ENCODE results near the gene RUNX2. TPM values are rescaled to one million over a fixed set of nuclear protein-coding genes. Genes with fewer than 3 reads are reported as not detected.

The RUNX2 gene
- total and polyA plus RNA-seq, 2 donors (not counting 1 experiment from before 2014, with no cell fraction given) = 1.3 to 2.4 TPM

DNA sequence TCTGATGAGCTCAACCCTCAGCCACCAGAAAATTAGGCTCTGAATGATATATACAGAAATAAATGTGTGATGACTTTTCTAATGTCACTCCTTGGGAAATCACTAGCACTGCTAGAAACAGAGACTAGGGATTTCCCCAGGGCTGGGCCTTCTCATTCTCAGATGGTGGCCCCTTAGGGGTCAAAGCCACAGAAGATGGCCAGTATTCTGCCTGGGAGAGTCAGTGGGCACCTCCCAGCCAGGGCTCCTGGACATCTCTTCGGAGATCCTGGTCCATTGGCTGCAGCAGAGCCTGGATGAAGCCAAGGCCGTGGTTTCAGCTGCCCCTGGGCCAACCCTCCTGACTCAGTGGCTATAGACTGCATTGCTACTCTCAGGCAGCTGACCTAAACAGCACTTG, 326.5 kb downstream of the RUNX2 start:
- H3K27me3 ChIP-seq (replicated peaks in 1 of 4; ENCODE audit: control extremely low read depth in 1 of 4, control insufficient read depth in 3 of 4, insufficient read depth in 4 of 4, low read length in 3 of 4) = peaks cover 0 to 6% (median 1%) of the 10 kb centered on the region in 4 experiments
- H3K27ac ChIP-seq (ENCODE audit: low read length in 2 of 2) = no peak overlapping the region
- no peaks in the 10 kb centered on the region for H3K36me3 ChIP-seq (replicated peaks in 1 of 2; ENCODE audit: control extremely low read depth in 1 of 2, control insufficient read depth in 1 of 2, extremely low read depth in 1 of 2, insufficient read depth in 2 of 2, low read length in 1 of 2)
- H4K20me1 ChIP-seq (ENCODE audit: control insufficient read depth, insufficient read depth, low read length, poor library complexity, severe bottlenecking) = no peaks in the 10 kb centered on the region
- CTCF ChIA-PET = no interaction called here
- DNase-seq (no peak), ATAC-seq (ENCODE audit: low read depth) (no peak)
- H3K9me3 ChIP-seq (ENCODE audit: control extremely low read depth in 1 of 3, control insufficient read depth in 2 of 3, insufficient read depth in 1 of 3, low read length in 2 of 3) = peaks cover 0 to 7% (median 3%) of the 10 kb centered on the region in 3 donors
- H3K27ac Mint-ChIP-seq = no peak overlapping the region
- H3K4me1 Mint-ChIP-seq = peaks cover 23% of the 10 kb centered on the region
- H3K9me3 Mint-ChIP-seq (ENCODE audit: insufficient read depth) = no peaks in the 10 kb centered on the region
- intact Hi-C loops (cut with micrococcal nuclease) = no loop called here
- H2AFZ ChIP-seq (ENCODE audit: insufficient read depth, low read depth, low read length, poor library complexity, severe bottlenecking) = no peak overlapping the region
- no peak overlapping the region for H3K4me3 Mint-ChIP-seq
- H3K4me1 ChIP-seq (ENCODE audit: control insufficient read depth in 2 of 2, insufficient read depth in 2 of 2, low read length in 2 of 2) = peaks cover 6 to 7% of the 10 kb centered on the region in 2 donors
- TF ChIP-seq, protein P1, sequence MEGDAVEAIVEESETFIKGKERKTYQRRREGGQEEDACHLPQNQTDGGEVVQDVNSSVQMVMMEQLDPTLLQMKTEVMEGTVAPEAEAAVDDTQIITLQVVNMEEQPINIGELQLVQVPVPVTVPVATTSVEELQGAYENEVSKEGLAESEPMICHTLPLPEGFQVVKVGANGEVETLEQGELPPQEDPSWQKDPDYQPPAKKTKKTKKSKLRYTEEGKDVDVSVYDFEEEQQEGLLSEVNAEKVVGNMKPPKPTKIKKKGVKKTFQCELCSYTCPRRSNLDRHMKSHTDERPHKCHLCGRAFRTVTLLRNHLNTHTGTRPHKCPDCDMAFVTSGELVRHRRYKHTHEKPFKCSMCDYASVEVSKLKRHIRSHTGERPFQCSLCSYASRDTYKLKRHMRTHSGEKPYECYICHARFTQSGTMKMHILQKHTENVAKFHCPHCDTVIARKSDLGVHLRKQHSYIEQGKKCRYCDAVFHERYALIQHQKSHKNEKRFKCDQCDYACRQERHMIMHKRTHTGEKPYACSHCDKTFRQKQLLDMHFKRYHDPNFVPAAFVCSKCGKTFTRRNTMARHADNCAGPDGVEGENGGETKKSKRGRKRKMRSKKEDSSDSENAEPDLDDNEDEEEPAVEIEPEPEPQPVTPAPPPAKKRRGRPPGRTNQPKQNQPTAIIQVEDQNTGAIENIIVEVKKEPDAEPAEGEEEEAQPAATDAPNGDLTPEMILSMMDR (IDR thresholded peaks at IDR 0.05) = no peak
- no peak for TF ChIP-seq EZH2 (IDR thresholded peaks at IDR 0.05; ENCODE audit: borderline replicate concordance, insufficient read depth, low read depth, low read length, poor library complexity, severe bottlenecking)
- no peak overlapping the region for H3K9ac ChIP-seq (ENCODE audit: low read length)
- no peak overlapping the region for H3K4me2 ChIP-seq (replicated peaks; ENCODE audit: low read depth, low read length, poor library complexity, severe bottlenecking)
- H3K79me2 ChIP-seq (ENCODE audit: control insufficient read depth, insufficient read depth, low read length) = no peaks in the 10 kb centered on the region
- H3K27me3 Mint-ChIP-seq = peaks cover 9% of the 10 kb centered on the region
- POLR2A ChIA-PET = no interaction called here
- 81% methylated on average over 2 of the region's 2 CpGs for WGBS (ENCODE audit: insufficient coverage)
- no peak overlapping the region for H3K4me3 ChIP-seq (ENCODE audit: control extremely low read depth in 1 of 5, extremely low read depth in 1 of 5, insufficient read depth in 1 of 5, low read depth in 2 of 5, low read length in 4 of 5)

DNA sequence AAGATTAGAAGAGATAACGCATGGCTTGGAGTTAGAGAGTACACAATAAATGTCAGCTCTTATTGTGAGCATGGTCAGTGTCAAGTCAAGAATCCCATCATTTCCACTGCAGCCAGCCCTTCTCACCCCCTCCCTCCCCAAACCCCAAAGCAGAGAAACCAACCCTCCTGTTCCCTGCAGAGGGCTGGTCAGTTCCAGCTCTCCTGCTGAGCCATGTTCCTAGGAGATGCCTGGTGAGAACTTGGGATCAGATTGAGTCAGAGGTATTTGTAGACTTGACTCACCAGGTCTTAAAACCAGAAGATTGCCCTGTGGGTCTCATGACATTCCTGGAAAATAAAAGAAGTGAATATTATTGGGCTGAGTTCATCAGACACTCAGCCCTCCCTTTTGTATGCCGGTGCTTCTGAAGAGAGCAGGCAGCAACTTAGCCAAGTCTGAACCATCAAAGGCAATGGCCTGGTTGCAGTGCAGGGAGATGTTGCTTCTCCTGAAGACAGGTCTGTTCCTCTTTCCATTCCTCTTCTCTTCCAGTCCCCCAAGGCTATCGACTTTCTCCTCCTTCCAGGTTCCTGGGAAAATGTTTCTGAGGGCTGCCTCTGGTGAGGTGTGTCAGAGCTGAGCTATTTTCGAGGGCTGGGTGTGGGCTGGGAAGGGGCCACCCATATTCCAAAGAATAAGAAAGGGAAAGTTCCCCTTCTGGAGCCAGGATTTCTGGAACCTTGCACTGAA, 327.8 kb downstream of the RUNX2 start:
- intact Hi-C loops (cut with micrococcal nuclease) = no loop called here
- TF ChIP-seq EZH2 (IDR thresholded peaks at IDR 0.05; ENCODE audit: borderline replicate concordance, insufficient read depth, low read depth, low read length, poor library complexity, severe bottlenecking) = no peak
- TF ChIP-seq, protein P1 (IDR thresholded peaks at IDR 0.05) = no peak
- CTCF ChIA-PET = no interaction called here

More for the DNA sequence above, 327.8 kb downstream of the RUNX2 start:
- POLR2A ChIA-PET = no interaction called here
- H3K9ac ChIP-seq (ENCODE audit: low read length) = no peak overlapping the region
- Mint-ChIP-seq H3K27me3 (peaks cover 9% of the 10 kb centered on the region), H3K4me1 (peaks cover 25% of the 10 kb centered on the region), H3K9me3 (ENCODE audit: insufficient read depth) (no peaks in the 10 kb centered on the region), H3K4me3 (no peak overlapping the region), H3K27ac (no peak overlapping the region)
- 100% methylated on average over 1 of the region's 4 CpGs for WGBS (ENCODE audit: insufficient coverage)
- DNase-seq (no peak), ATAC-seq (ENCODE audit: low read depth) (no peak)
- H3K4me2 ChIP-seq (replicated peaks; ENCODE audit: low read depth, low read length, poor library complexity, severe bottlenecking) = no peak overlapping the region
- H3K27me3 ChIP-seq (replicated peaks in 1 of 4; ENCODE audit: control extremely low read depth in 1 of 4, control insufficient read depth in 3 of 4, insufficient read depth in 4 of 4, low read length in 3 of 4) = peaks cover 0 to 6% (median 1%) of the 10 kb centered on the region in 4 experiments
- H3K79me2 ChIP-seq (ENCODE audit: control insufficient read depth, insufficient read depth, low read length) = no peaks in the 10 kb centered on the region
- no peaks in the 10 kb centered on the region for H4K20me1 ChIP-seq (ENCODE audit: control insufficient read depth, insufficient read depth, low read length, poor library complexity, severe bottlenecking)
- H2AFZ ChIP-seq (ENCODE audit: insufficient read depth, low read depth, low read length, poor library complexity, severe bottlenecking) = no peak overlapping the region
- H3K4me3 ChIP-seq (ENCODE audit: control extremely low read depth in 1 of 5, extremely low read depth in 1 of 5, insufficient read depth in 1 of 5, low read depth in 2 of 5, low read length in 4 of 5) = no peak overlapping the region
- H3K4me1 ChIP-seq (ENCODE audit: control insufficient read depth in 2 of 2, insufficient read depth in 2 of 2, low read length in 2 of 2) = peaks cover 6 to 7% of the 10 kb centered on the region in 2 donors
- H3K9me3 ChIP-seq (ENCODE audit: control extremely low read depth in 1 of 3, control insufficient read depth in 2 of 3, insufficient read depth in 1 of 3, low read length in 2 of 3) = peaks cover 0 to 7% (median 3%) of the 10 kb centered on the region in 3 donors
- no peaks in the 10 kb centered on the region for H3K36me3 ChIP-seq (replicated peaks in 1 of 2; ENCODE audit: control extremely low read depth in 1 of 2, control insufficient read depth in 1 of 2, extremely low read depth in 1 of 2, insufficient read depth in 2 of 2, low read length in 1 of 2)
- H3K27ac ChIP-seq (ENCODE audit: low read length in 2 of 2) = no peak overlapping the region
